Keratinocyte (primary cell): ENCODE measurements around the gene SYS1. TPM values are rescaled to one million over a fixed set of nuclear protein-coding genes. Genes with fewer than 3 reads are reported as not detected.

Source experiments
- DNase-seq: peaks from one replicate; pipeline ENCODE4 v3.0.0-alpha.2; 2011; ENCODE audit warnings: low read depth, missing footprints, low spot score
- FAIRE-seq: peaks from 2 replicates; lab custom pipeline; 2011; peaks lifted over from hg19 to GRCh38; lab: Jason Lieb, UNC
- H2AFZ ChIP-seq: 2 replicates; pipeline ENCODE4 v1.6.0; 2012; ENCODE audit warnings: low read length, control low read depth, inconsistent platforms; ENCODE audit not compliant: control insufficient read depth
- H3K27ac ChIP-seq: 2 replicates; pipeline ENCODE4 v1.5.1; 2011; ENCODE audit warnings: low read length; ENCODE audit not compliant: control insufficient read depth, insufficient read depth
- H3K27me3 ChIP-seq: 3 replicates; pipeline ENCODE4 v1.6.0; 2011; ENCODE audit warnings: low read length; ENCODE audit not compliant: control insufficient read depth, insufficient read depth; ENCODE audit errors: extremely low read depth
- H3K36me3 ChIP-seq, 2 experiments: 2 replicates in 1 of 2; 3 replicates in 1 of 2; pipeline ENCODE4 v1.5.1; 2011; ENCODE audit warnings: low read length in 2 of 2, mild to moderate bottlenecking in 1 of 2; ENCODE audit not compliant: control insufficient read depth in 2 of 2, insufficient read depth in 2 of 2; ENCODE audit errors: extremely low read depth in 1 of 2
- H3K4me1 ChIP-seq: 3 replicates; pipeline ENCODE4 v1.5.1; 2011; ENCODE audit warnings: low read length; ENCODE audit not compliant: control insufficient read depth, insufficient read depth; ENCODE audit errors: extremely low read depth
- H3K4me2 ChIP-seq: 3 replicates; pipeline ENCODE4 v1.6.0; 2011; ENCODE audit warnings: low read depth, low read length; ENCODE audit not compliant: control insufficient read depth, insufficient read depth; ENCODE audit errors: extremely low read depth
- H3K4me3 ChIP-seq, 3 experiments: fragments of 200-600 bp in 1 of 3; sonication (generic) in 1 of 3; 2 replicates in 2 of 3; 3 replicates in 1 of 3; pipeline ENCODE4 v1.5.1; 2011 to 2016; ENCODE audit warnings: low read length in 3 of 3, mild to moderate bottlenecking in 3 of 3, control low read depth in 2 of 3, inconsistent platforms in 1 of 3, low read depth in 1 of 3, mixed read lengths in 1 of 3, mixed run types in 1 of 3, moderate library complexity in 1 of 3; ENCODE audit not compliant: control insufficient read depth in 2 of 3, insufficient read depth in 2 of 3; ENCODE audit errors: extremely low read depth in 1 of 3
- H3K79me2 ChIP-seq: 2 replicates; pipeline ENCODE4 v1.6.0; 2012; ENCODE audit warnings: low read length; ENCODE audit not compliant: control insufficient read depth, insufficient read depth
- H3K9ac ChIP-seq: 3 replicates; pipeline ENCODE4 v1.6.0; 2011; ENCODE audit warnings: low read length; ENCODE audit not compliant: control insufficient read depth, insufficient read depth; ENCODE audit errors: extremely low read depth
- H3K9me1 ChIP-seq: 3 replicates; pipeline ENCODE4 v1.6.0; 2011; ENCODE audit warnings: low read length; ENCODE audit not compliant: control insufficient read depth, insufficient read depth; ENCODE audit errors: extremely low read depth
- H3K9me3 ChIP-seq: 2 replicates; pipeline ENCODE4 v1.5.1; 2012; ENCODE audit warnings: low read depth, low read length; ENCODE audit not compliant: control insufficient read depth
- H4K20me1 ChIP-seq: 3 replicates; pipeline ENCODE4 v1.6.0; 2011; ENCODE audit warnings: low read length; ENCODE audit not compliant: control insufficient read depth, insufficient read depth; ENCODE audit errors: extremely low read depth
- EZH2 ChIP-seq: IDR thresholded peaks from one replicate; pipeline ENCODE4 v1.6.1; 2012; ENCODE audit warnings: inconsistent platforms, mild to moderate bottlenecking, low read length, moderate library complexity
- dilution Hi-C: fragments of 300-500 bp; cut with MboI; formaldehyde crosslinking; loops from one replicate; pipeline ENCODE4 v1.7.0; 2020; ENCODE audit warnings: low sequenced_read_pairs; ENCODE audit not compliant: extremely low pct_ligation_motif_present
- polyA plus RNA-seq, 5 experiments: library from polyadenylated mRNA; depleted of rRNA in 3 of 5; stranded (reverse) in 3 of 5; stranded (forward) in 1 of 5; unstranded in 1 of 5; fragments of >200 nt; gene quantifications; 1 replicate in 1 of 5; 2 replicates in 3 of 5; 3 replicates in 1 of 5; pipeline versions ENCODE4 v1.2.1 to v1.2.3, GENCODE V29; 2011 to 2012; ENCODE audit warnings: missing spikeins in 2 of 5, low read depth in 1 of 5, low replicate concordance in 1 of 5
- TF ChIP-seq, protein P1 (sequence below), 3 experiments: IDR thresholded peaks in 1 of 3; conservative IDR thresholded peaks in 1 of 3; optimal IDR thresholded peaks in 1 of 3; 2 replicates in 2 of 3; 3 replicates in 1 of 3; pipeline versions ENCODE3 to v1.5.1; 2011; ENCODE audit warnings: low read length in 3 of 3, mild to moderate bottlenecking in 3 of 3, moderate library complexity in 2 of 3, control low read depth in 1 of 3, inconsistent platforms in 1 of 3; ENCODE audit not compliant: insufficient read depth in 2 of 3; ENCODE audit errors: extremely low read depth in 1 of 3

The SYS1 gene
- polyA plus RNA-seq, 1 donor (not counting 4 experiments of a cell fraction or from before 2014, with no cell fraction given), result 16.8 TPM

DNA sequence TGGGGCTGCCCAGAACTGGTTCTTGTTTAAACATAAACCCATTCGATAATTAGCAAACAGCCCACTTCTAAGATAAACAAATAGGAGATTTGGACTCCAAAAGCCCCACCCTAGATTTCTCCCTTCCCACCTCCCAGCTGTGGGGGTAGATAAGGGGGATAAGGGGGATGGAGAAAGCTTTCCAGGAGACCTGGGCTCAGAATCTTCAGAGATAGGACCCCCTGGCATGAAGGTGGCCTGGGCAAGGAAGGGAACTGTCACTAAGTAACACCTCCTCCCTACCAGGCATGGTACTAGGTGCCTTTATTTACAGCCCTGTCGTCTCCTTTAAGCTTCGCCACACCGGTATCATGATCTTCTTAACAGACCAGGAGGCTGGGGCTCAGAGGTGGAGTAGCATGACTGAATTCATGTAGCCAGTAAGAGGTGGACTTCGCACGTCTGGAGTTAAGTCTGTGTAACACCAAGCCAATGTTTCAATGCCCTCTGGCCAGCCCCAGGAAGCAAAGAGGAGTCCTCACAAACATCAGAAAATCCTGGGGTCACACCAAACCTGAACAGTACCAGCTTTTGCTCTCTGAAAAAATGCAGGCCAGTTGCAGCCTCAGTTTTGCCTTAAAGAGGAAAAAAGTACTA lies 19.3 kb upstream of the SYS1 start:
- peaks cover 2% of the 10 kb centered on the region for H3K9me1 ChIP-seq
- H3K9ac ChIP-seq, result peak overlapping the region; percentile 99
- FAIRE-seq, result no peak
- peak overlapping the region; percentile 17 to 100 (median 99) for H3K4me3 ChIP-seq
- no peak for TF ChIP-seq EZH2
- TF ChIP-seq, protein P1, sequence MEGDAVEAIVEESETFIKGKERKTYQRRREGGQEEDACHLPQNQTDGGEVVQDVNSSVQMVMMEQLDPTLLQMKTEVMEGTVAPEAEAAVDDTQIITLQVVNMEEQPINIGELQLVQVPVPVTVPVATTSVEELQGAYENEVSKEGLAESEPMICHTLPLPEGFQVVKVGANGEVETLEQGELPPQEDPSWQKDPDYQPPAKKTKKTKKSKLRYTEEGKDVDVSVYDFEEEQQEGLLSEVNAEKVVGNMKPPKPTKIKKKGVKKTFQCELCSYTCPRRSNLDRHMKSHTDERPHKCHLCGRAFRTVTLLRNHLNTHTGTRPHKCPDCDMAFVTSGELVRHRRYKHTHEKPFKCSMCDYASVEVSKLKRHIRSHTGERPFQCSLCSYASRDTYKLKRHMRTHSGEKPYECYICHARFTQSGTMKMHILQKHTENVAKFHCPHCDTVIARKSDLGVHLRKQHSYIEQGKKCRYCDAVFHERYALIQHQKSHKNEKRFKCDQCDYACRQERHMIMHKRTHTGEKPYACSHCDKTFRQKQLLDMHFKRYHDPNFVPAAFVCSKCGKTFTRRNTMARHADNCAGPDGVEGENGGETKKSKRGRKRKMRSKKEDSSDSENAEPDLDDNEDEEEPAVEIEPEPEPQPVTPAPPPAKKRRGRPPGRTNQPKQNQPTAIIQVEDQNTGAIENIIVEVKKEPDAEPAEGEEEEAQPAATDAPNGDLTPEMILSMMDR (optimal IDR thresholded peaks at IDR 0.05 in 1 of 3, IDR thresholded peaks at IDR 0.05 in 1 of 3, conservative IDR thresholded peaks at IDR 0.05 in 1 of 3; ENCODE audit: extremely low read depth in 1 of 3, insufficient read depth in 2 of 3, low read length in 3 of 3), result no peak
- peak overlapping the region; percentile 98 for H3K27ac ChIP-seq
- peaks cover 94% of the 10 kb centered on the region for H3K79me2 ChIP-seq
- no peaks in the 10 kb centered on the region for H3K27me3 ChIP-seq
- dilution Hi-C loops, result no loop called here
- DNase-seq, result no peak
- H4K20me1 ChIP-seq, result peaks cover 8% of the 10 kb centered on the region
- H3K4me2 ChIP-seq, result peak overlapping the region; percentile 77
- peaks cover 84% of the 10 kb centered on the region for H3K4me1 ChIP-seq
- H3K36me3 ChIP-seq, result peaks cover 11 to 35% of the 10 kb centered on the region in 2 experiments
- H3K9me3 ChIP-seq, result no peaks in the 10 kb centered on the region
- no peak overlapping the region for H2AFZ ChIP-seq

- Histone ChIP-seq H3K9me3 (no peaks in the 10 kb centered on the region), H3K36me3 (peaks cover 8 to 32% of the 10 kb centered on the region in 2 experiments), H3K4me1 (peaks cover 81% of the 10 kb centered on the region), H3K9me1 (peaks cover 2% of the 10 kb centered on the region), H3K9ac (peak overlapping the region; percentile 99), H3K27me3 (no peaks in the 10 kb centered on the region), H3K4me2 (peak overlapping the region; percentile 77), H4K20me1 (peaks cover 8% of the 10 kb centered on the region), H2AFZ (no peak overlapping the region), H3K4me3 (peak overlapping the region; percentile 92 to 100 (median 99)), H3K27ac (peak overlapping the region; percentile 98), H3K79me2 (peaks cover 87% of the 10 kb centered on the region)
- DNase-seq, result no peak
- dilution Hi-C loops, result no loop called here
- FAIRE-seq, result peak; percentile 44
- TF ChIP-seq, protein P1 (optimal IDR thresholded peaks at IDR 0.05 in 1 of 3, IDR thresholded peaks at IDR 0.05 in 1 of 3, conservative IDR thresholded peaks at IDR 0.05 in 1 of 3; ENCODE audit: extremely low read depth in 1 of 3, insufficient read depth in 2 of 3, low read length in 3 of 3), result no peak
- no peak for TF ChIP-seq EZH2
Measured at GRCh38 chr20:45344168-45344860, 18.6 kb upstream of the SYS1 start.
